GM12891 (cell line): ENCODE measurements around the gene OTOA.
"Not testable (repeated sequence)": the region's sequence is repeated elsewhere in the genome, so short reads cannot be mapped to it uniquely, and the experiment has no call there.

Experiments used
- SPI1 ChIP-seq: IDR thresholded peaks from 2 replicates; pipeline ENCODE4 v1.6.1; 2011; ENCODE audit warnings: low read depth, low read length, control low read depth
- TAF1 ChIP-seq: IDR thresholded peaks from 2 replicates; pipeline ENCODE4 v1.6.1; 2011; ENCODE audit warnings: low read depth, low read length, control low read depth

GRCh38 chr16:21802375-21802663 lies 138.6 kb downstream of the OTOA start:
- not testable (repeated sequence) for TF ChIP-seq TAF1, SPI1
